NCI-H187 (cell line): ENCODE data around the gene ISM1.
A peak's percentile ranks its signal among the peaks of the same experiment; 100 is the strongest.

ENCODE experiments used
- DNase-seq, 2 experiments: peaks; one replicate each; lab custom pipeline; 2025; lab: John Stamatoyannopoulos, UW

Gene ISM1

DNA sequence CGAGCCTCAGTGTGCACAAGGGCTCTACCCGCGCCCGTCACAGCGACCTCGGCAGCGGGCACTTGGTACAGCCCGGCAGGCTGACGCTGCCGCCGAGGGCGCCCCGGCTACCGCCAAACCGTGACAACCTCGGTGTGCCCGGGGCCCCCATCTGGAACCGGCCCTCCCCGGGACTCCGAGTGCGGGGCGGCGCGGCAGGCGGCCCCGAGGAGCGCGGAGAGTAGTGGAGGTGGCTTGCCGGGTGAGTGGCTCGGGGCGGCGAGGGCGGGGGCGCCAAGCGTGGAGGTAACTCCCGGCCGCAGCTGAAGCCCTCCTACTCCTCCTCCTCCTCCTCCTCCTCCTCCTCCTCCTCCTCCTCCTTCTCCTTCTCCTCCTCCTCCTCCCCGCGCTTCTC is at the start of gene ISM1:
ISM1 (plus strand) TSS at position 371 of the 394 bp plus-strand sequence. CDS start 503 bp downstream, outside the sequence.
- no peak for DNase-seq

DNA sequence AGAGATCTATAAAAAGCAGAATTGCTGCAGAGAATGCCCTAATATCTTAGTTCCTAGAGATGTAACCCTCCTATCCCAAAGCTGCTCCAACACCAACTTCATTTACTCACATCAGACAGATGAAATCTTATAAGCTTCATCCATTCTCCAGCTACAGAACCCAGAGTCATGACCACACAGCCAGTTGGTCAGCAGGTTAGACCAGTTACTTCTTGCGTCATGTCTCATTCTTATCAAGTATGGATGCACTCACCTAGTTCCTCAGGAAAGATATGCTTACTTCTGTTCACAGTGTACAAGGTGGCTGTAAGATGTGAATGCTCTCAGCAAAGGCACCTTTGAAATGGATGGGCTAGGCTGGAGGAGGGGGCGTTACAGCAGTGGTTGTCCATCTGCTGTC is 47.9 kb upstream of the ISM1 start:
- DNase-seq, result no peak

DNA sequence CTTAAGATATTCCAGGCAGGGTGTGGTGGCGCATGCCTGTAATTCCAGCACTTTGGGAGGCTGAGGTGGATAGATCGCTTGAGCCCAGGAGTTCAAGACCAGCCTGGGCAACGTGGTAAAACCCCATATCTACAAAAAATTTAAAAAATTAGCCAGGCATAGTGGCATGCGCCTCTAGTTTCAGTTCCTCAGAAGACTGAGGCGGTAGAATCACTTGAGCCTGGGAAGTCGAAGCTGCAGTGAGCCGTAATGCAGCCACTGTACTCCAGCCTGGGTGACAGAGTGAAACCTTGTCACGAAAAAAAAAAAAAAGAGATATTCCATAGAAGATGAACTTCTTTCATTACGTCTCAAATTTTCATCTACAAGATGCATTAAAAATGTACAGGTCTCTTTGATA is 46.7 kb upstream of the ISM1 start:
- DNase-seq, result no peak

DNA sequence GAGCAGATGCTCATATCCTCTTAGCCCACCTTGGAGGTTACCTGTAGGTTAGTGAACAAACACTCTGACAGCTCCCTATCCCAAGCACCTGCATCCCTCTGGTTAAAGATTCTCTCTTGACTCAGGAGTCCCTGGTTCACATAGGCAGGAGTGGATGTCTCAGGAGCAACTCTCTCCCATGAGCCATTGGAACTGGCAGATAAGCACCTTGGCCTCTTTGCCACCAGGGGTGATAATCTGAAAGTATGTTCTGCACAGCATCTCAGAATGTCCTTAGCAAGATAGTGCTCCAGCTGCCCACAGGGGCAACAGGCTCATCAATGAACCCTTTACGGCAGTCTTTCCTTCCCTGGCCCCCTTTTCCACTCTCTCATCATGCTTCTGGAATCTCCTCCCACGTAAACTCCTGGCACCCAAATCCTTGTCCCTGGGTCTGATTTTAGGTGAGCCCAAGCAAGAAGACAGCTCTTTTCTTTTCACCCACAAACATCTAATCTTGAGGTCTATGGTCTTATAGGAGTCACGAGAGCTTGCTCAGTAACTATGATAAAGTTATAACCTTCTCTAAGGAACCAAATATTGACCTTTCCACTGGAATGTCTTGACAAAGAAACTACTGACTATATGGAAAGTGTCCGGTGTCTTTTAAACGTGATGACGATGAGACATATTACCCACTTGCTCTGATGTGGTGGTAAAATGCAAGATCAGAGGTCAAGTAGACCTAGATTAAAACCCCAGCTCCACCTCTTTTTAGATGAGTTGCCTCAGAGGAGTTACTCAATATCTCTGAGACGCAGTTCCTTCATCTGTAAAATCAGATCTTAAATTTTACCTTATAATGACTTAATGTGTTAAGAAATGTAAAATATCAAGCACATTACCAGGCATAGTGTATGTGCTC is 39.8 kb upstream of the ISM1 start:
- no peak for DNase-seq

DNA sequence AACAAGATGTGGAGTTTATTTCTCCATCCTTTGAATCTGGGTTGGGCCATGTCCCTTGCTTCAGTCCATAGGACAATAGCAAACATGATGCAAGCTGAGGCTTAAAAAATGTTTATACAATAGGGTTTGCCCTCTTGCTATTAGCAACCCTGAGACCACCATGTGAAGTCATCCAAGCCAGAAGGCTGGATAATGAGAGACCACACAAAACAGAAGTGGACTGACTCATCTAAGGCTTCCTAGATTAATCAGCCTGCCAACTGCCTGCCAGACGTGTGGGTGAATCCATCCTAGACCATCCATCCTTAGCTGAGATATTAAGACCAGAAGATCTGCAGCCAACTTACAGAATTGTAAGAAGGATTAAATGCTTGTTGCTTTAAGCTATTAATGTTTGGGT is 38.1 kb upstream of the ISM1 start:
- DNase-seq, result no peak

DNA sequence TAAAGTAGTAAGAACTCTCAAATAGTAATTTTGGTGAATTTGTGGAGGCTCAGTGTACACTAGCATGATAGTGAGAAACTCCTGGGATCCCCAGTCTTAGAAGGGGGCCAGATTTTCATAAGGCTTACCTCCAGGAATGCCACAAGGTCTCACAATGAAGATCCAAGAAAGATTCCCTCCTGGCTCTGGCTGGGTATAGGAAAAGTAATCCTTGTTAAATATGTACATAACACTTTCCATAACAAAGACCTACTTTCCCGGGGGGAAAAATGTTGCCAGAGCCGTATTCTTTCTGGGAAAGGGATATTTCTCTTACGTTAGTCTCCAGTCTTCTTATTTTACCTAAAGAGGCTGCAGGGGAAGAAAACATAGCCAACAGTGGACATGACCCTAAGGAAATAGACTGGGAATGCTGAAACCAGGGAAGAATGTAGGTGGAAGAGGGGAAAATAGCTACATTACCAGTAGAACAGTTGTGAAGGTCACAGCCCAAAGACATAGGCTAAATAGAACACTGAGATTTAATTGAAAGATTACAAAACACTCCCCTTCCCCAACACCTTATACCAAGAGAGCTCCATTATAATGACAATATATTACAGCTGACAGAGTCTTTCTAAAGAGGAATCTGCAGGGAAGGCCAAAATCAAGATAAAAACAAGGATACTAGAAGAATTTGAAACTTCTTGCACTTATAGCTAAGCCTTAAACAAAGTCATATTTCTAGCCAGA is 34.9 kb upstream of the ISM1 start:
- no peak for DNase-seq

DNA sequence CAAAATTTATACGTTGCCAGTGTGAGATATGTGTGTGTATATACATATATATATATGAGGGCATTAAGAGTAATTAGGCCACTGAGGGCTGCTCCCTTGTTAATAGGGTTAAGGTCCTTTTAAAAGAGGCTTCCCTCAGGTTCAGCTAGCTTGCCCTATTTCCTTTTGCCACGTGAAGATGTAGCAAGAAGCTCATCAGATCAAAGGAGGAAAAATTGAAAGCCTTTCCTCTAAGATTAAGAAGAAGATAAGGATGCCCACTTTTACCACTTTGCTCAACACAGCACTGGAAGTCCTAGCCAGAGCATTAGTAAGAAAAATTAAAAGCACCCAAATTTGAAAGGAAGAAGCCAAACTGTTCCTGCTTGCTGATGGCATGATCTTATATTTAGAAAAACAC is 33.2 kb upstream of the ISM1 start:
- DNase-seq, result no peak

DNA sequence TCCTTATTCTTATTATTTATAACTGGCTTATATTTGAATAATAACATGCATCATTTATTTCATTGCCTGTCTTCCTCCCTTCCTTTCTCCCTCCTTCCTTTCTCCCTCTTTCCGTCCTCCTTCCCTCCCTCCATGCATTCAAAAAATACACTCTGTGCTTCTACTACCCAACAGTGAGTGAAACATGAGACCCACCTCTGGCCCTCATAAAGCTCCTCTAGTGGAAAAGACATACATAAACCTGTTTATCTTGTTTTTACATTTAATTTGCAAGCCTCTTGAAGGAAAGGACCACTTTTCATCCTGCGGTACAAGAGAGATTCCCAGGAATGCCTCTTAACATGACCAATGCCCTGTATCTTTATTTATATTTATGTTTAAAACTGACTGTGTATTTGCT is 21.8 kb upstream of the ISM1 start:
- no peak for DNase-seq

DNA sequence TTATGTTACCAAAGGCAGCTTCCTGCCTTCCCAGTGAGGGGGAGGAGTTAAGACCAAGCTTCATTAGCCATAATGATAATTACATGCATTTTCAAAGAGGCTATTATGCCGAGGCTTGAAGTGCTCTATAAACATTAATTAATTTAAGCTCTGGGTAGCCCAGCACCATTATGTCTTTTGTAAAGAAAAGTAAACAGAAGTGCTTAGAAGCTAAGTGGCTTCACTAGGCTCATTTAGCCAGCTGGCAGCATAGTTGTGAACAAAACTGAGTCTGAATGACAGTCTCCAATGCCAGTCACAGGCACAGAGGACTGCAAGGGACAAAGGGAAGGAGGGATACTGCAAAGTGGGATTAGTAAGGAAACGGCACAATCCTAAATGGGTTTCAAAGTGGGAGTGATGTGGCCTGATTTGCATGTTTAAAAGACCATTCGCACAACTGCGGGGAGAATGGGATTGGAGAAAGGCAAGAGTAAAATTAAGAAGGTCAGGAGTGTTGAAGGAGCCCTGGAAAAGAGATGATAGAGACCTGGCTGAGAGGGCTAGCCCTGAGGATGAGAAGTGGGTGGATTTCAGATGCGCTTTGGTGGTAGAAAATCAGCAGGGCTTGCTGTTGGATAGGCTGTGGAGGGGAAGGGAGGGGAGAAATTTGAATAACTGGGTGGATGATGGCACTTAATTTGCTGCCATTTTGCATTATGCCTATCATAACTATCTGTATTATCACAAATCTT is 20.1 kb upstream of the ISM1 start:
- DNase-seq, result peak; percentile 39 to 42

DNA sequence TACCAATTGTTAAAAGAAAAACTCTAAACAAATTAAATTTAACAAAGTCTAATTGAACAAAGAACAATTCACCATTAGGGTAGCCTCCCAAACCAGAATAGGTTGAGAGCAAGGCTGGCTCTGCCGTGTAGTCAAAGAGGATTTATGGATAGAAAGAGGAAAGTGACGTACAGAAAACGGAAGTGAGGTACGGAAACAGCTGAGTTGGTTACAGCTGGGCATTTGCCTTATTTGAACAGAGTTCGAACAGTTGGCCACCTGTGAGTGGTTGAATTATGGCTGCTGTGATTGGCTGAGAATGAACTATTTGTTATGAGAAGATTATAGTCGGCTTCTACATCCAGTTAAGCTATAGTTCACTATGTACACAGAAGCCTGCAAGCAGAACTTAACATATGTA is 18.5 kb upstream of the ISM1 start:
- DNase-seq, result no peak

DNA sequence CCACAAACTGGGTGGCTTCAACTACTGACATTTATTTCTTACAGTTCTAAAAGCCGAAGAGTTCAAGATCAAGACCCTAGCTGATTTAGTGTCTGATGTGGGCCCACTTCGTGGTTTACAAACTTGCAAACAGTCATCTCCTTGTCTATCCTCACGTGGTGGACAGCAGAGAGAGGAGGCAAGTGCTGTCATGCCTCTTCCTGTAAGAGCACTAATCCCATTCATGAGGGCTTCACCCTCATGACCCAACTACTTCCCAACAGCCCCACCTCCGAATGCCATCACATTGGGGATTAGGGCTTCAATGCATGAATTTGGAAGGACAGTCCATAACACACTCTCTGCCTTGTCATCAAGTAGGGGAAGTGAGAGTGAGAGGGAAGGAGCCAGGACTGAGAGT is 15.6 kb upstream of the ISM1 start:
- DNase-seq, result no peak

DNA sequence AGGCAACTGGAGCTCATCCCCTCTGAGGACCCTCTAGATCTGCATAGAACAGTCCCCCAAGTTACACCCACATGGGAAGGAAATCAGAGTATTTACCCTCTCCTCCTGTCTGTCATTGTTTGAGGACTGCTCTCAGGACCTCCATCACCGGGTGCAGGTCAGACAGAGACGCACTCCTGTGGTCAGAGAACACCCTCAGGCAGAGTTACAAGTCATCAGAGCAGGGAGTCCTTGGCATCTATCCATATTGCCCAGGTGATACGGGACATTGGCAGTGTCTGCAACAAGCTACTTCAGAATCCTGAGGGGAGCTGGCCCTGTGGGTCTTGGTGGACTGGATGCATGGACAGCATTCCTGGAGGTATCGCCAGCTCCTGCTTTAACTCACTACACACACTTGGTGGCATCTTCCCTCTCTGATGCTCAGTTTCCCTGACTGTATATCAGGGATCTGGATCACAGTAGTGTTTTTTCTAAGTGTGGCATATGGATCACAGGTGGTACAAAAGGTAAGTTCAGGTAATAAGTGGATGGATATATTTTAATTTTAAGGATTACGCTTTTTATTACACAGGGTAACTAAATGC is 15.1 kb upstream of the ISM1 start:
- no peak for DNase-seq

DNA sequence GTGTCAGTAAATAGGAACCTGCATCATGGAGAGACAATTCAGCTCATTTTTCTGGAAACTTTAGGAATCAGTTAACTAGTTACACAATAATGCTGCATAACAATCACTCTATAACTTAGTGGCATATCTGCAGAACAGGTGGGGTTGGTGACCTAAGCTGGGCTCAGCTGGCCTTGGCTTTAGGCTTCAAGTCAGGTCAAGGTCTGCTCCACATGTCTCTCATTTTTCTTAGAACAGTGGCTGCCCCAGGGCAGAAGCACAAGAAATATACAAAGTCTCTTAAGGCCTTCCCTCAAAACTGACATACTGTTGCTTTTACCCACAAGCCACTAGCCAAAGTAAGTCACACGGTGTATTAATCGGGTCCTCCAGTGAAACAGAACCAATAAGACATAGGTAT is 14.1 kb upstream of the ISM1 start:
- no peak for DNase-seq

DNA sequence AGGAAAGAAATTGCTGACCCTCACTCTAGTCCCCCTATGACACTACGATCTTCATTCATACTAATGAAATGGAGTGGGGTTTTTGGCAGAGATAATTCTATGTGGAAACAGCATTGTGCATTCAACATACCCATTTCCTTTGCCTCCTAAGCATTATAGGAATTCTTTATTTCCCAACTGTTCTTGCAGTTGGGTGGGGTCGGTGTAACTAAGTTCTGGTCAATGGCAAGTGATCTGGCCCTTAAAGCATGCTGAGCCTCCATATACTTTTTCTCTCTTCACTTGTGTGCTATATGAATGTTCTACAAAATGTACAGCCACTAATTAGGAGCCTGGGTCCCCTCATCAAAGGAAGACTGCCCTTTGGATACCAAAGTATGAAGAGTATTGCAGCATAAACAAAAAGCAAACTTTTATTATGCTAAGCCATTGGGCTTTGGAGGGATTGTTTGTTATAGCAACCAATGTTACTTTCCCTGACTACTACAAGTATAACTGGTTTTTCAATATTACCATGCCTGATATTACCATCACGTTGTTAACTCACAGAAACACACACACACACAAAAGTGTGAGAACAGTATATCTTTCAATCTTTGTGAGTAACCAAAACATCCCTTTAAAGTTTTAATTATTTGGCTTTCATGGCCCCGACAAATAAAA is 9.0 kb upstream of the ISM1 start:
- DNase-seq, result no peak

DNA sequence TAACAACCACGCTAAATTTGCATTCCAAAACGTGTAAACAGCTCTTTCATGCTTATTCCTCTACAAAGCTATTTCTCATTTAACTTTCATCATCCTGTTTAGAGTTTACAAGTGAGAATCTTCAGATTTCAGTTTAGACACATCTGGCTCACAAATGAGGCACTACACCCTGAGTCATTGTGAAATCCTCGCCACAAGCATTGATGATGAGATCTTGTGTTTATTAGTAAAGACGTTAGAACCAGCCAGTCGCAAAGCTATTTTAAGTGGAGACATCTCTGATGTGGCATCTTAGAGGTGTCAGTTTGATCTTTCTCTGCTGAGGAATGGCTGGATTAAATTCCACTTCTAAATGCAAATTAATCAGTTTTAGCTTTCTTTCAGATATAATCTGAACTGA is 8.3 kb upstream of the ISM1 start:
- no peak for DNase-seq

DNA sequence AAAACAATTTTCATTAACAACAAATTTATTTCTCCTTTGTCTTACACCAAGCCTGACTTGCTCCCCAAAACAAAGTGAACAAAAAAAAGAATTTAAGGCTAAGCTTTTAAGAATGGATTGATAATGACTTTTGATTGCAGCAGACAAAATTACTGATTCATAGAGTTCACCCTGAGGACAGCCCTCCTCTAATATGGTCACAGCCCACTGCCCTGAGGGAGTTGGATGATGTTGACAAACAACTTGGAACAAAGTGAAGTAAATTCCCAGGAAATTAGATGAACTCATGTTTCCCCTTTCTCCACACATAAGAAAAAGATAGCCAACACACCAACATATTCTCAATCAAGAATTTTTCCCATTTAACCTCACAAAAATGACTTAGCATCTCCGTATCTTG is 7.7 kb upstream of the ISM1 start:
- no peak for DNase-seq

DNA sequence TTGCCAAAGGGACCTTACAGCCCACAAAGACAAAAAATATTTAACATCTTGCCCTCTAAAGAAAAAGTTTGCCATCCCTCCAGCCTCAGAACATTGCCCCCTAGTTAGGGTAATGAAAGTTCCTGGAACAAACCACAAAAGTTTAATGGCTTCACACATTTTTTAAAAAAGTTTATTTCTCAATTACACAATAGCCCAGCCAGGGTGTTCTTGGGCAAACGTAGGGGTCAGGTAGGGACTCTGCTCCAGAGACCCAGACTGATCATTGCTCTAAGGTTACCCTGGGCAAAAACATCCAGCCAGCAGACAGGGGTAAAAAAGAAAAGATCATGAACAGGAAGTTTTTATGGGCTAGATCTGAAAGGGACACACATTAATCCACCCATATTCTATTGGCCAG is 4.5 kb upstream of the ISM1 start:
- no peak for DNase-seq

DNA sequence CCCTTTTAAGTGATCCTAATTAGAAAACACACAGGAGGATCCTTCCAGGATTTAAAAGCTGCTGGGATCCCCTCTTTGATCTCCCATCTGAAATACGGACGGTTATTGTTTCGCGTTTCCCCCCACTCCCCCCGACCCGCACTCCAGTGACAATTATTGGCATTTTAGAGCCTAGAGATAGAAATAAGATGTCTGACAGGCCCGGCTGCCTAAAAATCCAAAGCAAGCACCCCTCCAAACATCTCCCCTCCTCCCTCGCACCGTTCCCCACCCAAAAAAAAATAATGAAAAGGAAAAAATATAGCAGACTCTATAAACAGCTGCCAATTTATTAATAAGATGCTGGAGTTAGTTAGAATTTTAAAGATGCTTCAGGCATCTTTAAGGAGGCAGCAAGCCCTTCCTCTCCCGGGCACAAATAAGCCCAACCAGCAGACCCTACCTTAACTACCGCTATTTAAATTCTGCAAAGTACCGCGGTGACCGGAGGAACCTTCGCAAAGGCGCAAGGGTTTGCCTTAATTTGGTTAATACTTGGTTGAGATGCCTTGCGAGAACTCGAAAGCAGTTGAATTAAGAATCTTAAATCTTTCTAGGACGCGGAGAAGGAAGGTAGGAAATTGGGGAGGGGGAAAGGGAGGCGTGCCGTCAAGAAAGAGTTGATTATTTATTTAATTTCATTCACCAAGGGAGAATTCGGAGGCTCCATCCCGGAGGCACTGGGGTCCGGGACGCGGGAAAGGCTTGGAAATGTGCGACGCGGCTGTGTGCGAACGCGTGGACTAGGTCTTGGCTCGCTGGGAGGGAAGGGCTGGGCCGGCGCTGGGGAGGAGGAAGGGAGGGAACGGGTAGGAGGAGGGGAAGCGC is 1.5 kb upstream of the ISM1 start:
- no peak for DNase-seq

DNA sequence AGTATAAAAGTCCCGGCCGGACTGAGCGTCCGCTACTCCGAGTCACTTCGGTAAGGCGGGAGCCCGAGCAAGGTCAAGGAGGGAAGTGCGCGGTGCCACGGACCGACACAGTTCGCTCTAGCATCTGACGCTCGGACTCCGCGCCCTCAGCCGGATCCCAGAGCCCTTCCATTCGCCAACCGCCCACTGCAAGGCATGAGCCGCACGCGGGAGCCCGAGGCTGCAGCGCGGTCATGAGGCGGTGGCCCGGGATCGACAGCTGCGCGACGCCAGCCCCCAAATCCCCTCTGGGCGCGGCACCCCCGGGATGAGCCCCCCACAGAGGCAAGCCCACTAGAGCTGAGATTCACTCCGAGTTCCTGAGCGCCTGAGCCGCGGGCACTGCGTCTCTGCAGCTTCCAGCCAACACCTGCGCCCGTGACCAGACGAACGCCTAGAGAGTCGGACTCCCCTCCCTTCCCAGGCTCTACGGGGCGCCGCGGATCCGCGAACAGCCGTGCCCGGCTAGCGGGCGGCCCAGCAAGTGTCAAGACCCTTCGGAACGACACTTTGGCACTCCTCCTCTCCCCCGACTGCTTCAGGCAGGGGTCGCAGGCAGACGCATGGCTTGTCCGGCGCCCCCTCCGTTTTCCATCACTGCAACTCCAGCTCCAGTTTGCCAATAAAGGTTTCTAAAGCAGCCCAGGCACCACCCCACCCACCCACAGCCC is 725 bp upstream of the ISM1 start:
- no peak for DNase-seq

DNA sequence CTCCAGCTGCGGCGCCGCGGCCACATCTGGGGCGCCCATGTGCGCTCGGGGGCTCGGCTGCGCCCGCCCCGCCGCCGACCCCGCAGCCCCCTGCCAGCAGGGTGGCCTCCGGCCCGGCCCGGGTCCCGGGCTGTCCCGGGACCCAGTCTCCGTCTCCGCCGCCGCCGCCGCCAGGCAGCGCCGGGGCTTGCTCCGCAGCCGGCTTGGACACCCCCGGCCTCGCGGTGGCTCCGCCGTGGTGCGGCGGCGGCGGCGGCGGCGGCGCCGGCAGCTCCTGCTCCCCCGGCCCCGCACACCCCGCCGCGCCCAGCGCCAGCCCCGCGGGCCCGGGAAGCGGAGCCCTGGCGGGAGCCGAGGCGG is 219 bp downstream of the ISM1 start:
- no peak for DNase-seq
